CD4-positive, alpha-beta T cell treated with Interleukin-2 at 100 ng/mL for 4 hours (primary cell): ENCODE data around the gene TMPRSS4.

ENCODE experiments used
- DNase-seq: peaks from one replicate; pipeline ENCODE4 v3.0.0-alpha.2; 2020; ENCODE audit warnings: low spot score

Gene TMPRSS4

DNA sequence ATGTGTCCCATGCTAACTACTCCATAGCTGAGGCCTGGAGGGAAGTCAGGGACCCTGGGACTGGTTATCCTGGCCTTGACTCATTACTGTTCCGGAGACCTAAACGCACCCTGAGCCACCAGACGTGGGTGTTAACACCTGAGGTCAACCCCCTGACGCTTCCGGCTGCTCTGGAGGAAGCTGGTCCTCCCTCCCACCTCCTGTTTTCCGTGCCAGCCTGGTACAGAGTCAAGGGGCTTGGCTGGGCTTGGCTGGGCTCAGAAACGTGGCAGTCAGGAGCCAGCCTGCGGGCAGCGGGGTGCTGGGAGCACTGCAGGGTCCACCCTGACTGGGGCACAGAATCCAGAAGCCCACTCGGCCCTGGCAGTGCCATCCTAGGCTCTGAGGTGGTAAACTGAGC is 2.6 kb downstream of the TMPRSS4 start:
- DNase-seq: peak; percentile 4

DNA sequence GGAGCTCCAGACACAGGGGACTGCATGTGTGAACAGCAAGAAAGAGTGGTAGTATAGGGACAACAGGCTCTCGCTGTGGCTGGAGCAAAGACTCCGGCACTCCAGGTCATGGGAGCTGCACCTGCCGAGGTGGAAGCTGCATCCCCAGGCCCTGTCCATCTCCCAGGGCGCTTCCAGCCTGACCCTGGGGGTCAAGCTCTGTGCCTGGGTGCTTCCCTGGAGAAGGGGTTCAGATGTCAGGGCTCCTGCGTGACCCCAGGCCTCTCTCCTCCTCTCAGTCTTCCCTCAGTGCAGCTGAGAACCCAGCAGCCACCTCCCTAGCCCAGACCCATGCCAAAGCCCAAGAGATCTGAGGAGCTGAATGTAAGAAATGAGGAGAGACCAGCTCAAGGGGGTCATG is 3.4 kb downstream of the TMPRSS4 start:
- DNase-seq: no peak

DNA sequence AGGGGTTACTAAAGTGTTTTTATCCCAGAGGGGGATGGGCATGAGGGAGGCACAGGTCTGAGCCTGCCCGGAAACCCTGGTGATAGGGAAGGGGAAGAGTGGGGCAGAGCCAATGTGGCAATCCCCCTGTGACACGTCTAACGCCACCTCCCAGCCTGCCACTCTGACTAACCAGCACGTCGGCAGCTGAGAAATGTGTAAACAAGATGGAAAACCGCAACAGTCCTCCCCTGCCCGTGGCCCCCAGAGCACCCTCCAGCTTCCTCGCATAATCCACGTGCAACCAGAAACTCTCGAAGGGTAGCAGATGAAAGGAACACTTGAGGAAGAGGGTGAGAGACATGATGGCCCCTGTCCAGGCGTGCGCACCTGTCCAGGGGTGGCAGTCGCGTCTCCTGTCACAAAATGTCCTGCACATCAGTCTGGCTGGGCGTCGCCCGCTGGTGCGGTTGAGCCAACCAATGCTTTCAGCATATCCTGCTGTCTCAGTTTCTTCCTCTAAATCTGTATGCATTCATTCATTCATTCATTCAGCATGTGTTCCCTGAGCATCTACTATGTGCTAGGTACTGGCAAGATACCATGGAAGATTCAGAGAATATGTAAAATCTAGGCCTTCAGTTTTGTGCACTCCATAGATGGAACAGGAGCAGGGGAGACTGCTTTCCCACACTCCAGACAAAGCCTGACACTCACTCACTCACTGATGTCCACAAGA is 4.5 kb downstream of the TMPRSS4 start:
- no peak for DNase-seq

DNA sequence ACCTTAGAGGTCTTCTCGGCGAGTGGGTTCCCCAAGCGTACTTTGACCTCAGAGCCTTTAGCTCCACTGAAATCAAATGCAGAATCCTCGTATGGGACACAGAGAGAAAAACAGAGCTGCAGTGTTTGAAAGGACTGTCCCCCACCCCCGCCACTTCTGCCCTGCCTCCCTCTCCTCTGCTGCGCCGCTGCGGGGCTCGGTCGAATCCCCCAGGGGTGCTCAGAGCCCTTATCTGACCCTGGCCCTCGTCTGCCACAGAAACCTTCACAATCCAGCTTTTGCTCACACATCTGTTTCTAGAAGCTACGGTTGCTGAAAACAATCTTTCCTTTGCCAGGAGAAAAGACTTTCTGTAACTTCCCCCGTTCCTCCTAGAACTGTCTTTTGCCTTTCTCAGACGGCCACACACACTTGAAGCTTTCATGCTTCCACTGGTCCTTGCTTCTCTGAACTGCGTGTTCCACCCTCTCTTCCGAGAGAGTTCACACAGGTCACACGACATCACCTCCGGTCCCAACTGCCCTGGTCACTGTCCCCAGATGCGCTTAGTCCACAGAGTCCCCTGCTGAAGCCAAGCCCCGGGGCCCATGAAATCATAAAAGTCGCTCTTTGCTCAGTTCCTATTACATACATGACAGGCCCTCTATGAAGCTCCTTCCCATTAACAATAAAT is 6.1 kb downstream of the TMPRSS4 start:
- no peak for DNase-seq

DNA sequence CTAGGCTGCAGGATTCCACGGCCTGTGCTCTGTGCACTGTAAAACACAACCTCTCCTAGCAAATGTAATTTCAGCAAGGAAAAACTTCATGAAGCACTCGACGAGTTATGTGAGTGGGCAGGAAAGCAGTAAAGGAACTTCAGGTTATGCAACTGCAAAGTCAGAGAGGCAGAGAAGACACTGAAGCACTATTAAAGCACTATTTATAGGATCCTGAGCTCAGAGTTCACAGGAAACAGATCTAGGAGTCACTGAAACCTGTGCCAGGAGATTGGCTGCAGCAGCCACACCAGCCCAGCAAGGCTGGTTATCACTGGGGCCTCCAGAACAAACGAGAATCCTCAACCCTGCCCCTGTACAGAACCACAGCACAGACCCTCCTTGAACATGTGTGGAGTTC is 7.4 kb downstream of the TMPRSS4 start:
- no peak for DNase-seq

DNA sequence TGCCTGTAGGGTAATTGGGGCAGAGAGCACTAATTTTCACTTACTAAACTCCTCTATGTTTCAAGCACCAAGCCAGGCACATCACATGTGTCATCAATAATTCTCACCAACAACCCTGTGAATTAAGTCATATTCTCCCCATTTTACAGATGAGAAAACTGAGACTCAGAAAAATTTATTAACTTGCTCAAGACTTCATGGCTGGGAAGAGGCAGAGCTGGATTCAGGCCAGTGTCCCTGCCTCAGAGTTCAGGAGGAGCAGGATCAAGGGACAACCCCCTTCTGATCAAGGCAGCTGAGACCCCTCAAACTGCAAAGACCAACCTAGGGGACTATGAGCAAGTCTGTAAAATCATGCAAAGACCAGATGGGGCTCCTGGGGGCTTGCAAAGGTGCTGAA is 7.8 kb downstream of the TMPRSS4 start:
- DNase-seq: no peak

DNA sequence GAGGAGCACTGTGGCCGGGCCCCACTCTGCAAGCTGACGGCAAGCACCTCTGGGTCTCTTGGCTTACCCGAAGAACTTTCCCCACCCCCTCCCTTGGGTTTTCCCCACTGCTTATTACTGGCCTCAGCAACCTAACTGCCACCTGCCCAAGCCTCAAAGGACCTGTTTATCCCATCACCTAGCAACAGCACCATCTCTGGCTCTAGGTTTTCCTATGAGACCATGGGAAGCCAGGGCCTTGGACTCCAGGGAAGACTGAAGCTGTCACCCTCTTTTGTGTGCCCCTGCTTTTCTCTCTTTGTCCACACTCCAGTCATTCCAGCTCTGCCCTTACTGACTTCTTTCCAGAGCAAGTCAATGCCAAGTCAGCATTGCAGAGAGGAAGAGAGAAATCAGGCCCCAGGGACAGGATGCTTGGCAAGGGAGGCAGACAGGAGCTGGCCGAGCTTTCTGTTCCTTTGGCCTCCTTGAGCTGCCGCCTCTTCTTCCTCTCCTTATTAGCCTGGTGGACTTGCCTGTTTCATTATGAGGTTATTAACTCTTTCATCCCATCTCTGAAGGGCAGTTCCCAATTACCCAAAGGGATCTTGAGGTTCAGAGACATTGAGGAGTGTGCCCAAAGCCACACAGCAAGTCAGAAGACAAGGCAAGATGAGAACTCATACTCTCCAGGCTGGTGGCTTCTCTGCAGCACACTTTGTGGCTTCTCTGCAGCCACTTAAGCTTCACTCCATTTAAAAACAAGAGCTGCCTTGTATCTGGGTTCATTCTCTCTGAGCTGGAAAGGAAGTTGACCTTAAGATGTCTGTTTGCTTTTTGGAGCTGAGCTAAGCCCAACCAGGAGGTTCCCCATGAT is 10.3 kb downstream of the TMPRSS4 start, which contains the start of gene SMIM35:
Gene SMIM35 (minus strand): TSS at position 51 of the 856 bp plus-strand sequence. CDS start 206 bp downstream, outside the sequence.
- no peak for DNase-seq

DNA sequence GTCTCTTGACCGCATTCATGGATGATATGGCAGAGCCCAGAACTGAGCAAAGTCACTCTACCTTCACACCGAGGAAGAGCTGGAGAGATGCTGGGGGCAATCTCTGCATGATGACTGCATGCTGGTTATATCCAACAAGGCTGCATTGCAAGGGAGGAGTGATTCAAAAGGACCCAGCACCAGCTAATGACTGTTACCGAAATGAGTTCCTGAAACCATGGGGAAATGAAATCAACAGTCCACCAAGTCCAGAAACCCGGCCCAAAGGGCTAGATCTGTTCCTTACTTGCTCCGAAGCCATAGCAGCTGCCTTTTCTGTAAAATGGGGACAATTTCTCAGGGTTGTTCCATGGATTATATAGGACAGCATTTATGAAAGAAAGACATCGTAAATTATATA is 11.1 kb downstream of the TMPRSS4 start:
- DNase-seq: no peak

DNA sequence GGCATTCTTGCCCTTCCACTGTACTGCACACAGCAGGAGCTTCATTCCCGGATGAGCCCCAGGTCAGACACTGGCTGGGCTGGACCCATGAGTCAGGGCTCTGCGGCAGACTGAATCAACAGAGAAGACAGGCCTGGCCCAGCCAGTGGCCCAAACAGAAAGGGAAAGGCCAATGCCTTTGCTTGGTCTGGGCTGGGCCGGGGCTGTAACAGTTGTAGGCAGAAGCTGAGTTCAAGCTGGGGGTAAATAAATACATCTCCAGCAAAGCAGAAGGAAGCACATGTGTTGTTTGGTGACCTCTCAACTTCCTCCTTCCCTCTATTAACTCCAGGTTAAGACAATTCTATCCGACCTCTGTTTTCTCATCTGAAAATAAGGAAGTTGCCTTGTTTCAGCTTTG is 11.7 kb downstream of the TMPRSS4 start:
- no peak for DNase-seq

DNA sequence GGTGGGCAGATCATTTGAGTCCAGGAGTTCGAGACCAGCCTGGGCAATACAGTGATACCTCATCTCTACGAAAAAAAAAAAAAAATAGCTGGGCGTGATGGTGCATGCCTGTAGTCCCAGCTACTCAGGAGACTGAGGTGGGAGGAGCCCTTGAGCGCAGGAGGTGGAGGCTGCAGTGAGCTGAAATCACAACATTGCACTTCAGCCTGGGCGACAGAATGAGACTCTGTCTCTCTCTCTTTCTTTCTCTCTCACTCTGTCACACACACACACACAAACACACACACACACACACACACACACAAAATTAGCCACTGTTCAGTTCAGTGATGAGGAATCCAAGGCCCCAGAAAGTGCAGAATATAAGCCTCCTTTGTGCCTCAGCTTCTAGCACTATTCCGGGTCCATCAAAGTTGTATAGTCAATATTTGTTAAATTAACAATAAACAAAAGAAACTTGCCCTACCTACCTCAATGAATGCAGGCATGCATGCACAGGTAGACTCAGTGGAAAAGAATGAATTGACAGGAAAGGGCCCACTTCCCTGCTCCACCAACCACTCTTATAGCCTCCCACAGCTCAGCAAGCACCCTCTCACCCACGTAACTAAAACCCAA is 13.8 kb downstream of the TMPRSS4 start:
- no peak for DNase-seq

DNA sequence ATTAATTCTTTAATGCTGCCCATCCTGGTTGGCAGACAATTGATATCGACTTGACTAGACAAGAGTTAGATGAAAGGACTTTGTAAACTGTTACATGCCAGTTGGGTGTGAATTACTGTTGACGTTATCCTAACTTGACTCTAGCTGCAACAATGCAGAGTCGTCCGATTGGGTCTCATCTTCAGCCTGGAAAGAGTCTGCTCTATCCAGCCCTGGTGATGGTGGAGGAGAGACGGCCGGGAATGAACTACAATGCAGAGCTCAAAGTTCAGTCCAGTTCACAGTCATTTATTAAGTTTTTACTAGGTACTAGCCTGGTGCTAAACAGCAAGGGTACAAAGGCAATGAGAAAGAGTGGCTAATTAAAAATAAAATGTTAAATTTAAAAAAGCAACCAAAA is 14.8 kb downstream of the TMPRSS4 start:
- DNase-seq: no peak

DNA sequence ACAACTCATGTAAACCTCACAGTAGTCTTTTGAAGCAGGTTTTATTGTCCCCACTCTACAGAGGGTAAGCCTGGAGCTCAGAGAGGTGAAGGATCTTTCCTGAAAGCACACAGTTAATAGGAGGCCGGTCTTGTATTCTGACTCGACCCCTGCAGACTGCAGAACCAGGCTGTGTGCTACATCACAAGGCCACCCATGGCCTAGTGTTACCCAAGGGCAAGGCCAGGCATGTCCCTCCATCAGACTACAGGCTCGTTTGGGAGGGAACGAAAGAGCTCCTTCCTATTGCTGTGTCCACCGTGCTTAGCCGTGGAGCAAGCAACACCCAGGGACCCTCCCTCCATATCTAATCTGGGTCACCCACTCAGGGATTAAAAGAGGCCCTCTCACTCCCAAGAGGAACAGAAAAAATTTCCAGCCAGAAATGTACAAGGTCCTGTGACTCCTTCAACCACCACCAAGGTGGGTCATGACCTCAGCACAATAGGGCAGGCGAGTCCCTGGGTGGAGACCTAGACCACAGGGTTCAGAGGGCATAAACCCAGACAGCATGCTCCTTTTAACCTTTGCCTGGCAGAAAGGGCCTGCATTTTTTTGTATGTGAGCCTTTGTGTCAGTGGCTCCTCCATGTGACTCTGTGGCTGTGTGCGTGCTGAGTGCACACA is 16.2 kb downstream of the TMPRSS4 start:
- DNase-seq: no peak

DNA sequence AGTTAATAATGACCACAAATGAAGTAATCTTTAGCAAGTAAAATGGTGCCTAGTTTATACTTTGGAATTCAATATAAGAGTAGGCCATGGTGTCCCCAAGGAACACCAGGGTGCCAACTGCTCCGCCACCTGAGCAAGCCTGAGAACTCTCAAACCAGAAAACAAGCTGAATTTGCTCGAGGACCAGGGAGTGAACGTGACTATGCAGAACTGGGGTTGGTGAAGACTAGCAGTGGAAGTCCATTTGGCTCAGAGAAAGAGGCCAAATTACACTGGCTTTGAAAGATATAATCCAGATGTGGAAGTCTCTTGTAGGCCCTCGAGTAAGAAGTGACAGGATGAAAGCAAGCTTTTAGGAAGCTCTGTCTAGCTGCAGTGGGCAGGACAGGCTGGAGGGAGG is 18.6 kb downstream of the TMPRSS4 start:
- no peak for DNase-seq

DNA sequence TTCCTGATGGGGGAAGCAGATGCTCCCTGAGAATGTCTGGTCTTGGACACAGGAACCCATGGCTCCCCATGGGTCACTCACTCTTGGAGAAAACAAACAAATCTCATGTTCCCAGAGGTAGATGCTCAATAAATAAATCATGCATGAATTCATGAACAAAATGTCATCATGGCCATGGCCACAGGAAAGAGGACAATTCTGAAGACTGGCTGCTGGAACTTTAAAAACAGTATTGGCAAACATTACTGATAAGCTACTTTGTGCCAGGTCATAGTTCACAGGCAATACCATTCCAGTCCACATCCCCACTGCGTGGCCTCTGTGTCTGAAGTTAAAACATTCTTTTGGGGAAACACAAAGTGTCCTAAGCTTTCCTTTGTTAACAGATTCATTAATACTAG is 19.1 kb downstream of the TMPRSS4 start:
- no peak for DNase-seq

DNA sequence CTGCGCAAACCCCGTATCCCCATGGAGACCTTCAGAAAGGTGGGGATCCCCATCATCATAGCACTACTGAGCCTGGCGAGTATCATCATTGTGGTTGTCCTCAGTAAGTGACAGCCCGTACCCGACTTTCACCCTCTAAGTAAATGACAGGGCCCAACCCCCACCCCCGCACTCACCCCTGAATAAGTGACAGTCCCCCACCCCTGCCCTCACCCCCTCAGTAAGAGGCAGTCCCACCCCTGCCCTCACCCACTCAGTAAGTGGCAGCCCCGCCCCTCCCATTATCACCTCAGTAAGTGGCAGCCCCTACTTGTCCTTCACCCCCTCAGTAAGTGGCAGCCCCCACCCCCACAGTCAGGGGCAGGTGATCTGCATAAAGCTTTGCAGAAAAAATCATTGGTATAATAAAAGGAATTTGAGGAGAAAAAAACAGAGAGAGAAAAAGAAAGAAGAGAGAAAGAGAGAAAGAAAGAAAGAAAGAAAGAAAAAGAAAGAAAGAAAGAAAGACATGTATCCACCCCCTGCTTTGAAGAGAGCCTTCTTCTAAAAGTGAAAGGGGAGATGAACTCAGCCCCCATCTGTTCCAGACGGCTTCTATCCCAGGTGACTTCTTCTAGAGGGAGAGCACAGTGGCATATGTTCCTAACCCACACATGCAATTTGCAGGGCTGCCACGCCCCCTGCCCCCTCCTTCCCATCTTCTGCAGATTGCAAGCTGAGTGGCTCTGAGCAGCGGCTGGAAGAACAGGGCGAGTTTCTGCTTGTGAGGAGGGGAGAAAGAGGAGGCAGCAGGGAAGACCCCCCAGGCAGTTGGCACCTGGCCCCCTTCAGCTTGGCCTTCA is 22.3 kb downstream of the TMPRSS4 start:
- no peak for DNase-seq

DNA sequence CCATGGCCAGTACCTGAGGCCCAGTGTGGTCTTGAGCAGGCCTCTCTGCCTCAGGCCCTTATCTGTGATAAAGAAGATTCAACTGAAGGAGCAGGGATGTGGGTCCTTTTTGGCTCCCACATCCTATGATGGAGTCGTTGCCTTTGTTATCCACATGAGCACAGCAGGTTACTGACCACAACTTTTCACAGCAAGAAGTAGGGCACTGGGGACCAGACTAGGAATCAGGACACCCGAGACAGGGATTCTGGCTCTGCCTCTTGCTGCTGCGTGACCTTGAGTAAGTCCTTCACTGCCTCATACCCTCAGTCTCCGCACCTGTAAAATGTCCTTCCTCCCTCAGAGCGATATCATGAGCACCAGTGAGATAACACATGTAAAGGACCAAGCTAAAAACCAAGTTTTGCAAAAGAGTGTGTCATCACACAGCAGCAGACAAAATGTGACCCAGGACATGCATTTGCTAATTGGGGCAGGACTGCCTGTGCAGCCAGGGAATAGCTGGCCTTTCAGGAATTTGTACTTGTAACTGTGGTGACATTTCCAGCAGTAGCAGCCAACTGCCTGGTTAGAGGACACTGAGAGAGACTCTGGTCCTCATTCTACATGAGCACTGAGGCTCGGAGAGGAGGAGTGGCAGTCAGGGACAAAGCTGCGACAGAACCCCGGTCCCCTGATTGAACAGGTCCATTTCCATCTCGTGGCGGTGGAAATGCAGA is 23.1 kb downstream of the TMPRSS4 start:
- no peak for DNase-seq

DNA sequence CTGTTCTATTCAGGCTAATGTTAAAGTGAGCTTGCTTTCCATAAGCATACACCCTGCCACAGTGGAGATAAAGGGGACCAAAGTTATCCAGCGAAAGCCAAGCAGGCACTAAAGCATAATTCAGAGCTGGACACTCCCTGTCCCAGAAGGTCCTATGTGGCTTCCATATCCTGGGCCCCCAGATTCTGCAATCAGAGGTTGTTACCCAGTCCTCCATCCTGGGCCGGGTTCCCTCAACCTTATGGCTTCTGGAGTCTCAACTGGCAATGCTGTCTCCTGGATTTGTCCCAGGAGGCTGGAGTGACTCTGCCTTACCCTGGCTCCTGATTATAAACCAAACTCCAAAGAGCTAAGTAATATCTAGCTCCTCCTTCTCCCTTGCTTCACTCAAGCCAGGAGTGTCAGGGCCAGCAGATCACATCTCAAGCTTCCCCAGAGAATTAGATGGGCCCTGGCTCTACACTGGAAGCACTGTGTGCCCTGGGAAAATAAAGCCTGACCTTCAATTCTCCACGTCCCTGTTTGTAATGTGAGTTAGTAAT is 23.9 kb downstream of the TMPRSS4 start:
- DNase-seq: no peak

DNA sequence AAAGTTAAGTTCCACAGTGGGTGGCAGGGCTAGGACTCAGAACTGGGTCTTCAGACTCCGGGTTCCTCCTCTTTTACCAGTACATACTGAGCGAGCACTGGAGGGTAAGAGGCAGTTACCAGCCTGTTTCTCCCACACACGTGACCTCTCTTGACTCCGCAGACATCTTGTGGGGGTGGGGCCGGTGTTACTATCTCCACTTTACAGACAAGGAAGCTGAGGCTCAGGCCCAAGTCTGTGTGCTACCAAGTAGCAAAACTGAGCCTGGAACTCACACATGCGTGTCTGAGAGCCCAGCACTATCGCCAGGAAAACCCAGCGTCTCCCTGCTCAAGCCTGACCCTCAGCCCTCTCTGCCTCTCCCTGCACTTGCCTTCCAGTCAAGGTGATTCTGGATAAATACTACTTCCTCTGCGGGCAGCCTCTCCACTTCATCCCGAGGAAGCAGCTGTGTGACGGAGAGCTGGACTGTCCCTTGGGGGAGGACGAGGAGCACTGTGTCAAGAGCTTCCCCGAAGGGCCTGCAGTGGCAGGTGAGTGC is 25.9 kb downstream of the TMPRSS4 start:
- no peak for DNase-seq

DNA sequence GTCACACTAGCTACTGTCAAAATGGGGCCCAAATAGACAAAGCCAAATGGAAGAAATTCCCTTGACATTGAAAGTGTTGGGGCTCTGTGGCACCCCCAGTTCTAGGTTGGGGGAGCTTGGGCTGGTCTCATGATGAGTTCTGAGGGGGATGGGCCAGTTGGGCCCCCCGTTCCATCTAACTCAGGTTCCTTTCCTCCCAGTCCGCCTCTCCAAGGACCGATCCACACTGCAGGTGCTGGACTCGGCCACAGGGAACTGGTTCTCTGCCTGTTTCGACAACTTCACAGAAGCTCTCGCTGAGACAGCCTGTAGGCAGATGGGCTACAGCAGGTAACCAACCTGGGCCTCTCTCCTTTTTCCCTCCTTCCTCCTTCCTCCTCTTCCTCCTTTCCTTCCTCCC is 27.6 kb downstream of the TMPRSS4 start:
- no peak for DNase-seq
